Cardiac atrium fibroblast (primary cell): ENCODE data around the gene PLCL1. TPM values are rescaled to one million over a fixed set of nuclear protein-coding genes. Genes with fewer than 3 reads are reported as not detected.

Experiments used
- total RNA-seq: library from RNA; depleted of rRNA; stranded (reverse); fragments of >200 nt; gene quantifications from 2 replicates; pipeline ENCODE4 v1.2.3, GENCODE V29; 2015

The PLCL1 gene
- 9.2 and 21.2 TPM in 2 replicates for total RNA-seq

GRCh38 chr2:197804049-197804757, at the start of gene PLCL1:
TSS of gene PLCL1 (plus strand) at chr2:197804593.

GRCh38 chr2:197784956-197785941, 19.1 kb upstream of the PLCL1 start, which contains the start of gene BOLL:
TSS of gene BOLL (minus strand) at chr2:197785319. CDS start at chr2:197781850, 3,469 bp downstream.

Other genes starting within 250 kb of the PLCL1 start
- 0.72 and 5.0 TPM in 2 replicates for gene RFTN2, start 129.0 kb upstream of the PLCL1 start, total RNA-seq
- gene MARS2, start 99.2 kb upstream of the PLCL1 start, total RNA-seq = 2.5 and 4.5 TPM in 2 replicates
- not detected in 2 replicates for gene BOLL, start 19.3 kb upstream of the PLCL1 start, total RNA-seq